KMS-11 (cell line): ENCODE results near the gene PIK3CG.
A peak's percentile ranks its signal among the peaks of the same experiment; 100 is the strongest.

Experiments used
- H2AFZ ChIP-seq: fragments of 200-600 bp; sonication (generic); 2 replicates; pipeline ENCODE4 v1.6.1; 2016; ENCODE audit warnings: antibody characterized with exemption, mixed run types, low read depth
- H3K27ac ChIP-seq: fragments of 200-600 bp; sonication (generic); 2 replicates; pipeline ENCODE4 v1.6.1; 2016; ENCODE audit warnings: mild to moderate bottlenecking, mixed run types
- H3K27me3 ChIP-seq: fragments of 200-600 bp; sonication (generic); 2 replicates; pipeline ENCODE4 v1.6.1; 2017; ENCODE audit warnings: mild to moderate bottlenecking, low read depth, mixed run types, moderate library complexity; ENCODE audit not compliant: insufficient read depth
- H3K36me3 ChIP-seq: fragments of 200-600 bp; sonication (generic); 2 replicates; pipeline ENCODE4 v1.6.1; 2017; ENCODE audit warnings: mild to moderate bottlenecking, mixed run types; ENCODE audit not compliant: insufficient read depth
- H3K4me1 ChIP-seq: fragments of 200-600 bp; sonication (generic); 2 replicates; pipeline ENCODE4 v1.6.1; 2016; ENCODE audit warnings: mild to moderate bottlenecking, low read depth, mixed run types; ENCODE audit not compliant: poor library complexity, severe bottlenecking
- H3K4me2 ChIP-seq: fragments of 200-600 bp; sonication (generic); 2 replicates; pipeline ENCODE4 v1.7.0; 2016; ENCODE audit warnings: mild to moderate bottlenecking, mixed run types
- H3K4me3 ChIP-seq: fragments of 200-600 bp; sonication (generic); IDR thresholded peaks from 2 replicates; pipeline ENCODE4 v1.6.1; 2017; ENCODE audit warnings: low read depth, low read length, mixed read lengths; ENCODE audit not compliant: insufficient read depth
- H3K79me2 ChIP-seq: fragments of 200-600 bp; sonication (generic); 2 replicates; pipeline ENCODE4 v1.6.1; 2016; ENCODE audit warnings: low read depth, mixed run types; ENCODE audit not compliant: insufficient read depth
- H3K9ac ChIP-seq: fragments of 200-600 bp; sonication (generic); 2 replicates; pipeline ENCODE4 v1.6.1; 2016; ENCODE audit warnings: mild to moderate bottlenecking, mixed run types
- H4K20me1 ChIP-seq: fragments of 200-600 bp; sonication (generic); 2 replicates; pipeline ENCODE4 v1.6.1; 2016; ENCODE audit warnings: mild to moderate bottlenecking, mixed run types; ENCODE audit not compliant: insufficient read depth
- CTCF ChIP-seq: fragments of 200-600 bp; sonication (generic); conservative IDR thresholded peaks from 2 replicates; pipeline ENCODE4 v1.6.1; 2017; ENCODE audit warnings: low read depth, mild to moderate bottlenecking, antibody characterized with exemption, low read length, moderate library complexity, mixed read lengths

PIK3CG gene

GRCh38 chr7:106867641-106868351, 2.7 kb downstream of the PIK3CG start:
- Histone ChIP-seq H3K79me2 (peaks cover 10% of the 10 kb centered on the region; the same call in 1 of the 2 replicates), H4K20me1 (no peaks in the 10 kb centered on the region), H3K4me3 (no peak overlapping the region), H3K4me1 (peaks cover 58% of the 10 kb centered on the region), H3K9ac (no peak overlapping the region), H3K27me3 (no peaks in the 10 kb centered on the region), H3K4me2 (no peak overlapping the region), H3K27ac (no peak overlapping the region), H3K36me3 (no peaks in the 10 kb centered on the region), H2AFZ (no peak overlapping the region)
- no peak for TF ChIP-seq CTCF

- H2AFZ ChIP-seq: no peak overlapping the region
- peaks cover 63% of the 10 kb centered on the region for H3K4me1 ChIP-seq
- peaks cover 15% of the 10 kb centered on the region; the same call in 1 of the 2 replicates for H3K79me2 ChIP-seq
- H4K20me1 ChIP-seq: no peaks in the 10 kb centered on the region
- H3K27me3 ChIP-seq: no peaks in the 10 kb centered on the region
- H3K9ac ChIP-seq: no peak overlapping the region
- H3K4me2 ChIP-seq: no peak overlapping the region
- no peak for TF ChIP-seq CTCF
- no peak overlapping the region for H3K4me3 ChIP-seq
- no peak overlapping the region for H3K27ac ChIP-seq
- no peaks in the 10 kb centered on the region for H3K36me3 ChIP-seq
Measured at GRCh38 chr7:106868364-106868763, 3.3 kb downstream of the PIK3CG start.

GRCh38 chr7:106869954-106870353, 4.9 kb downstream of the PIK3CG start:
- peak overlapping the region; percentile 85; the same call in 1 of the 2 replicates for H3K27ac ChIP-seq
- H3K36me3 ChIP-seq: no peaks in the 10 kb centered on the region
- H3K4me2 ChIP-seq: peak overlapping the region; percentile 89
- TF ChIP-seq CTCF: no peak
- peaks cover 15% of the 10 kb centered on the region; the same call in 1 of the 2 replicates for H3K79me2 ChIP-seq
- H3K4me3 ChIP-seq: no peak overlapping the region
- no peaks in the 10 kb centered on the region for H3K27me3 ChIP-seq
- H3K9ac ChIP-seq: no peak overlapping the region
- H2AFZ ChIP-seq: no peak overlapping the region
- H4K20me1 ChIP-seq: no peaks in the 10 kb centered on the region
- H3K4me1 ChIP-seq: peaks cover 67% of the 10 kb centered on the region

- TF ChIP-seq CTCF: no peak
- Histone ChIP-seq H3K4me1 (peaks cover 67% of the 10 kb centered on the region), H3K4me2 (peak overlapping the region; percentile 89), H3K9ac (peak overlapping the region; percentile 37; the same call in 1 of the 2 replicates), H2AFZ (no peak overlapping the region), H3K36me3 (no peaks in the 10 kb centered on the region), H4K20me1 (no peaks in the 10 kb centered on the region), H3K4me3 (no peak overlapping the region), H3K79me2 (peaks cover 15% of the 10 kb centered on the region; the same call in 1 of the 2 replicates), H3K27me3 (no peaks in the 10 kb centered on the region), H3K27ac (peak overlapping the region; percentile 85)
Measured at GRCh38 chr7:106870528-106870927, 5.4 kb downstream of the PIK3CG start.
